Stimulated activated CD8-positive, alpha-beta memory T cell treated with anti-CD3 and anti-CD28 coated beads, Interleukin-15, amount 100 ng/mL, for 48 hours (primary cell): ENCODE results near the gene SYNDIG1.

Source experiments
- DNase-seq, 2 donors: peaks; one replicate each; pipeline ENCODE4 v3.0.0-alpha.2; 2020; ENCODE audit warnings: low read depth in 2 of 2

Gene SYNDIG1

GRCh38 chr20:24692446-24693200 lies 223.2 kb downstream of the SYNDIG1 start:
- DNase-seq = no peak

GRCh38 chr20:24693466-24694156 lies 224.2 kb downstream of the SYNDIG1 start:
- DNase-seq = no peak

- no peak for DNase-seq
These were observed 224.8 kb downstream of the SYNDIG1 start for GRCh38 chr20:24694157-24694726.

- no peak for DNase-seq
These were observed 225.5 kb downstream of the SYNDIG1 start for GRCh38 chr20:24694727-24695528.

GRCh38 chr20:24695529-24696225 lies 226.2 kb downstream of the SYNDIG1 start:
- DNase-seq = no peak

GRCh38 chr20:24696396-24696795 lies 227.0 kb downstream of the SYNDIG1 start:
- DNase-seq = no peak

GRCh38 chr20:24697411-24697810 lies 228.0 kb downstream of the SYNDIG1 start:
- no peak for DNase-seq

GRCh38 chr20:24698189-24698588 lies 228.8 kb downstream of the SYNDIG1 start:
- no peak for DNase-seq

GRCh38 chr20:24698706-24699206 lies 229.3 kb downstream of the SYNDIG1 start:
- no peak for DNase-seq

GRCh38 chr20:24699321-24700165 lies 230.1 kb downstream of the SYNDIG1 start:
- DNase-seq = no peak

- no peak for DNase-seq
These were observed 230.9 kb downstream of the SYNDIG1 start for GRCh38 chr20:24700166-24700860.

- DNase-seq = no peak
These were observed 231.6 kb downstream of the SYNDIG1 start for GRCh38 chr20:24701027-24701426.

GRCh38 chr20:24701668-24702067 lies 232.2 kb downstream of the SYNDIG1 start:
- DNase-seq = no peak

- no peak for DNase-seq
These were observed 233.3 kb downstream of the SYNDIG1 start for GRCh38 chr20:24702501-24703283.

GRCh38 chr20:24703284-24703610 lies 233.8 kb downstream of the SYNDIG1 start:
- no peak for DNase-seq

GRCh38 chr20:24704899-24705298 lies 235.5 kb downstream of the SYNDIG1 start:
- DNase-seq = no peak

GRCh38 chr20:24705486-24705885 lies 236.1 kb downstream of the SYNDIG1 start:
- no peak for DNase-seq

- no peak for DNase-seq
These were observed 239.2 kb downstream of the SYNDIG1 start for GRCh38 chr20:24708411-24709295.
